Heart right ventricle (tissue), 16 donors: ENCODE measurements around the gene CDK13. TPM values are rescaled to one million over a fixed set of nuclear protein-coding genes. Genes with fewer than 3 reads are reported as not detected.

Experiments
- ATAC-seq, 8 donors: fragments of 200-7000 bp; cut with Tn5 transposase; one replicate each; pipeline ENCODE4 v1.9.1; 2020; ENCODE audit warnings: mild to moderate bottlenecking in 8 of 8, moderate library complexity in 8 of 8, moderate number of reproducible peaks in 1 of 8
- DNase-seq, 2 donors: peaks; one replicate each; pipeline ENCODE4 v3.0.0-alpha.2; 2020
- H3K27ac ChIP-seq, 10 donors: fragments of 200-600 bp; sonication (generic) in 2 of 10; one replicate each; pipeline versions ENCODE4 v1.5.0 to v1.8.0; 2020 to 2022; ENCODE audit warnings: mild to moderate bottlenecking in 3 of 10
- H3K27me3 ChIP-seq, 7 donors: fragments of 200-600 bp; one replicate each; pipeline ENCODE4 v1.8.0; 2021 to 2022; ENCODE audit warnings: mild to moderate bottlenecking in 2 of 7
- H3K36me3 ChIP-seq, 9 donors: fragments of 200-600 bp; sonication (generic) in 1 of 9; one replicate each; pipeline versions ENCODE4 v1.5.0 to v1.8.0; 2020 to 2022; ENCODE audit warnings: mild to moderate bottlenecking in 2 of 9
- H3K4me1 ChIP-seq, 9 donors: fragments of 200-600 bp; sonication (generic) in 1 of 9; one replicate each; pipeline versions ENCODE4 v1.5.0 to v1.8.0; 2020 to 2022; ENCODE audit warnings: mild to moderate bottlenecking in 4 of 9
- H3K4me3 ChIP-seq, 10 donors: fragments of 200-600 bp; sonication (generic) in 2 of 10; one replicate each; pipeline versions ENCODE4 v1.5.0 to v1.8.0; 2020 to 2022; ENCODE audit warnings: mild to moderate bottlenecking in 7 of 10, moderate library complexity in 2 of 10
- H3K9me3 ChIP-seq, 11 donors: fragments of 200-600 bp in 10 of 11; sonication (generic) in 2 of 11; one replicate each; pipeline versions ENCODE4 v1.5.0 to v1.8.0; 2013 to 2022; ENCODE audit warnings: mild to moderate bottlenecking in 2 of 11, control low read depth in 1 of 11, moderate library complexity in 1 of 11
- WGBS, 2 donors: extraction: QIAGEN DNeasy Blood & Tissue Kit; methylation state at CpG; one replicate each; pipeline ENCODE4 v1.1.7; 2013; ENCODE audit warnings: inconsistent platforms in 1 of 2; 5-methylcytosine and 5-hydroxymethylcytosine counted together
- intact Hi-C, 10 donors: fragments of 100-400 bp; cut with DNase I; formaldehyde crosslinking; loops; one replicate each; pipeline versions ENCODE4 v1.11.1 to v1.14.2; 2022
- polyA plus RNA-seq, 2 donors: library from polyadenylated mRNA; stranded (reverse); fragments of 200-250 nt; gene quantifications; one replicate each; pipeline ENCODE4 v1.2.3, GENCODE V29; 2013
- total RNA-seq, 10 donors: library from RNA; stranded (reverse); fragmentation: NEBNext Ultra II Directional in 3 of 10; extraction: Animal tissue kit (Norgen Biotek cat#: 25700) in 3 of 10; gene quantifications; one replicate each; pipeline versions ENCODE4 v1.2.1 to v1.2.4, GENCODE V29; 2021 to 2023
- TF ChIP-seq, protein P1 (sequence below), 9 donors: fragments of 200-600 bp; sonication (generic) in 2 of 9; IDR thresholded peaks; one replicate each; pipeline versions ENCODE4 v1.5.0 to v1.8.0; 2021 to 2022; ENCODE audit warnings: antibody characterized with exemption in 9 of 9, mild to moderate bottlenecking in 5 of 9, moderate library complexity in 1 of 9
- donor health status: Arrhythmogenic right ventricular cardiomyopathy.
- donor health status: ischemic (EF 13 %, LVEDD 7.1; RV severe dilation, severe dysfunction).
- donor health status: healthy with polysubstance abuse.
- donor health status: DM: no; HTN: yes; CAD: no.
- donor health status: DM: no; HTN: no; CAD: no.
- donor health status: ischemic (EF 25% LVEDD 6.9; RV normal size, moderate dysfunction).
- donor health status: ischemic (EF 25% LVEDD 5.7; RV mildly dilated, moderate dysfunction).
- donor health status: healthy.
- donor health status: DM: yes; HTN: yes; CAD: no.
- donor health status: Ischemic cardiomyopathy.
- donor health status: ischemic (EF 35%, LVEDD 5.7; RV mildly dilated, moderate dysfunction).
- donor health status: nonischemic (EF 11% LVEDD 7.7; RV severe dilation, severe dysfunction).
- donor health status: DM: yes; HTN: yes; CAD: no.
- donor health status: PGD.
- donor health status: ischemic (EF 29% LVEDD 5.4; RV normal size, mild dysfunction).
- donor health status: nonischemic (EF 23%, LVEDD 6.1; RV moderate dilation, normal function).

CDK13 gene
- total and polyA plus RNA-seq, 12 donors = 10.2 to 28.8 (median 22.4) TPM

DNA sequence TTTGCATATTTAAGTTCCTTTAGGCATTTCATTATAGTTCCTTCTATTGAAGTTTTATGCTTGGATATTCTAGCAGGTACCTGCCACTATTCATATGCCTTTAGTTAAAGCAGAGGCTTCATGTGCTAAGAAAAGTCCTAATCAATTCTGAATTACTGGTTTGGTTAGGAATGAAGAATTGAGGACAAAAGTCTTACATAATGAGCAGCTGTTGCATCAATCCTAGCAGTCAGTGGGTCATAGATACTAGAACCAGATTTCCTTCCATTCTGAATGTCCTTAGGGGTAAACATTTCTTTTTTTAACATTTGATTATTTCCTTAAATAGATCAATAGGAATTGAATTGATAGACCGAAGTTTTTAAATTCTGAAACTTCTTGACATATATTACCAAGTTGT lies 59.2 kb downstream of the CDK13 start:
- Histone ChIP-seq H3K4me1 (peaks cover 0 to 3% (median 0%) of the 10 kb centered on the region in 9 donors), H3K4me3 (no peak overlapping the region), H3K27me3 (no peaks in the 10 kb centered on the region), H3K9me3 (no peaks in the 10 kb centered on the region), H3K36me3 (peaks cover 0 to 65% (median 9%) of the 10 kb centered on the region in 9 donors), H3K27ac (no peak overlapping the region)
- DNase-seq (no peak), ATAC-seq (no peak)
- 87 to 100% methylated on average over 1 of the region's 1 CpG for WGBS, 2 donors
- TF ChIP-seq, protein P1, sequence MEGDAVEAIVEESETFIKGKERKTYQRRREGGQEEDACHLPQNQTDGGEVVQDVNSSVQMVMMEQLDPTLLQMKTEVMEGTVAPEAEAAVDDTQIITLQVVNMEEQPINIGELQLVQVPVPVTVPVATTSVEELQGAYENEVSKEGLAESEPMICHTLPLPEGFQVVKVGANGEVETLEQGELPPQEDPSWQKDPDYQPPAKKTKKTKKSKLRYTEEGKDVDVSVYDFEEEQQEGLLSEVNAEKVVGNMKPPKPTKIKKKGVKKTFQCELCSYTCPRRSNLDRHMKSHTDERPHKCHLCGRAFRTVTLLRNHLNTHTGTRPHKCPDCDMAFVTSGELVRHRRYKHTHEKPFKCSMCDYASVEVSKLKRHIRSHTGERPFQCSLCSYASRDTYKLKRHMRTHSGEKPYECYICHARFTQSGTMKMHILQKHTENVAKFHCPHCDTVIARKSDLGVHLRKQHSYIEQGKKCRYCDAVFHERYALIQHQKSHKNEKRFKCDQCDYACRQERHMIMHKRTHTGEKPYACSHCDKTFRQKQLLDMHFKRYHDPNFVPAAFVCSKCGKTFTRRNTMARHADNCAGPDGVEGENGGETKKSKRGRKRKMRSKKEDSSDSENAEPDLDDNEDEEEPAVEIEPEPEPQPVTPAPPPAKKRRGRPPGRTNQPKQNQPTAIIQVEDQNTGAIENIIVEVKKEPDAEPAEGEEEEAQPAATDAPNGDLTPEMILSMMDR (IDR thresholded peaks at IDR 0.05) = no peak
- intact Hi-C loops = no loop called here

DNA sequence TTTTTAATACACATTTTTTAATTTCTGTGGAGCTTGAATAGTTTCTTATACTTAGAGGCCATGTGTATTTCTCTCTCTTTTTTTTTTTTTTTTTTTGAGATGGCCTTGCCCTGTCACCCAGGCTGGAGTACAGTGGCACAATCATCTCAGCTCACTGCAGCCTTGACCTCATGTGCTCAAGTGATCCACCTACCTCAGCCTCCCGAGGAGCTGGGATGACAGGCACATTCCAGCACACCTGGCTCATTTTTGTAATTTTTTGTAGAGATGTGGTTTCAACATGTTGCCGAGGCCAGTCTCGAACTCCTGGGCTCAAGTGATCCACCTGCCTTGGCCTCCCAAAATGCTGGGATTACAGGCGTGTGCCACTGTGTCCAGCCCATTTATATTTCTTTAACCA lies 64.3 kb downstream of the CDK13 start:
- Histone ChIP-seq H3K36me3 (peaks cover 0 to 43% (median 17%) of the 10 kb centered on the region in 9 donors), H3K27ac (no peak overlapping the region), H3K4me1 (peaks cover 0 to 16% (median 9%) of the 10 kb centered on the region in 9 donors), H3K4me3 (no peak overlapping the region), H3K9me3 (no peaks in the 10 kb centered on the region), H3K27me3 (no peaks in the 10 kb centered on the region)
- TF ChIP-seq, protein P1 (IDR thresholded peaks at IDR 0.05) = no peak
- ATAC-seq (no peak), DNase-seq (no peak)
- WGBS, 2 donors = 94% methylated on average over 4 of the region's 4 CpGs
- intact Hi-C loops = no loop called here

DNA sequence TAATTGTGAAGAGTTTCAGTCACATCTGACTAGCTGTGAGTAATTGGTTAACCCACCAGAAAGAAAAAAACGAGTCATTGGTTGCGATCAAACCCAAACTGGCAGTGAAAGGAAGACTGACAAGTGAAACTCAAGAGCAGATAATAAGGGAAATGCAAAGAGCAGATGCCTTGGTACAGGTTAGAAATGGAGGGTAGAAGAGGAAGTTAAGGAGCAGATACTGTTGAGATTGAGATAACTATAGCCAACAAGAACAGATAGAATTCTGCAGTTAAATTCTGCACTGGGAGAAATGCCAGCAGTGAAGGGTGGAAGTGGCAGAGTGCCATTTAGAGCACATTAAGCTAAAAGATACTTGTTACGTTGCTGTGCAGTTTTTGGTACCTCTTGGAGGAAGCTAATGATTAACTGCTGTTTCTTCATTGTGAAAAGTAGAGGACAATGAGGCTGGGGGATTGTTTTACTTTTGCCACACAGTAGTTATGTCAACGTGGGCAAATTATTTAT lies 65.8 kb downstream of the CDK13 start:
- Histone ChIP-seq H3K9me3 (no peaks in the 10 kb centered on the region), H3K36me3 (peaks cover 0 to 46% (median 10%) of the 10 kb centered on the region in 9 donors), H3K27me3 (no peaks in the 10 kb centered on the region), H3K4me3 (no peak overlapping the region), H3K4me1 (peaks cover 0 to 17% (median 9%) of the 10 kb centered on the region in 9 donors), H3K27ac (no peak overlapping the region)
- TF ChIP-seq, protein P1 (IDR thresholded peaks at IDR 0.05) = no peak
- peak in 1 of 8 donors; percentile 39 for ATAC-seq
- 19 to 25% methylated on average over 4 of the region's 4 CpGs for WGBS, 2 donors
- intact Hi-C loops = no loop called here
- DNase-seq = no peak

DNA sequence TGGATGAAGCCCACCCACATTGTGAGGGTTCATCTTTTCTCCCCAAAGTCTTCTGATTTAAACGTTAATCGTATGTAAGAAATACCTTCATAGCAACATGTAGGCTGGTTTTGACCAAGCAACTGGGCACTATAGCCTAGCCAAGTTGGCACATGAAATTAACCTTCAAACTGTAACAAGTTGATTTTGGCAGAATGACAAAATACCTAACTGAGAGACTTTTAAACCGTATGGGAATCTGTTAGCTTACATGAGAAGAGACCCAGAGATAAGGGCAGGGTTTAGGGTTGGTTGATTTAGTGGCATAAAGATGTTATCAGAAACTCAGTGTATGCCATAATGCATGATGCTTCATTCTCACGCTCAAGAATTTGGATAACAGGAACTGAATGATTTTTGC lies 69.5 kb downstream of the CDK13 start:
- TF ChIP-seq, protein P1 (IDR thresholded peaks at IDR 0.05) = no peak
- H3K36me3 ChIP-seq = peaks cover 0 to 52% (median 19%) of the 10 kb centered on the region in 9 donors
- WGBS, 2 donors = 80 to 84% methylated on average over 4 of the region's 4 CpGs
- no peaks in the 10 kb centered on the region for H3K9me3 ChIP-seq
- no peak overlapping the region for H3K27ac ChIP-seq
- DNase-seq (no peak), ATAC-seq (no peak)
- no peak overlapping the region for H3K4me3 ChIP-seq
- no peaks in the 10 kb centered on the region for H3K27me3 ChIP-seq
- H3K4me1 ChIP-seq = peaks cover 0 to 17% (median 9%) of the 10 kb centered on the region in 9 donors
- intact Hi-C loops = no loop called here
